Spleen (tissue), 11 donors: ENCODE data around the gene MED27. TPM values are rescaled to one million over a fixed set of nuclear protein-coding genes. Genes with fewer than 3 reads are reported as not detected.

Experiments
- DNase-seq: peaks from one replicate; pipeline ENCODE4 v3.0.0-alpha.2; 2020
- H3K27ac ChIP-seq, 8 donors: fragments of 200-600 bp; sonication (generic) in 7 of 8; 1 replicate in 4 of 8; 2 replicates in 4 of 8; pipeline versions ENCODE4 v1.5.0 to v1.8.0; 2016 to 2021; ENCODE audit warnings: inconsistent platforms in 4 of 8, mild to moderate bottlenecking in 4 of 8, moderate library complexity in 1 of 8
- H3K27me3 ChIP-seq, 7 donors: fragments of 200-600 bp; sonication (generic) in 6 of 7; replicated peaks in 1 of 7; 1 replicate in 4 of 7; 2 replicates in 3 of 7; pipeline versions ENCODE4 v1.5.0 to v1.8.0; 2016 to 2021; ENCODE audit warnings: inconsistent platforms in 3 of 7, mild to moderate bottlenecking in 1 of 7
- H3K36me3 ChIP-seq, 6 donors: fragments of 200-600 bp; sonication (generic) in 5 of 6; 1 replicate in 4 of 6; 2 replicates in 2 of 6; pipeline versions ENCODE4 v1.5.0 to v1.8.0; 2016 to 2021; ENCODE audit warnings: inconsistent platforms in 2 of 6
- H3K4me1 ChIP-seq, 6 donors: fragments of 200-600 bp; sonication (generic) in 5 of 6; 1 replicate in 3 of 6; 2 replicates in 3 of 6; pipeline versions ENCODE4 v1.5.0 to v1.8.0; 2016 to 2021; ENCODE audit warnings: inconsistent platforms in 3 of 6
- H3K4me3 ChIP-seq, 8 donors: fragments of 200-600 bp; sonication (generic) in 7 of 8; 1 replicate in 4 of 8; 2 replicates in 4 of 8; pipeline versions ENCODE4 v1.5.0 to v1.8.0; 2016 to 2021; ENCODE audit warnings: inconsistent platforms in 4 of 8, mild to moderate bottlenecking in 4 of 8, moderate library complexity in 2 of 8
- H3K9me3 ChIP-seq, 8 donors: fragments of 200-600 bp; sonication (generic) in 7 of 8; 1 replicate in 4 of 8; 2 replicates in 4 of 8; pipeline versions ENCODE4 v1.5.0 to v1.8.0; 2016 to 2021; ENCODE audit warnings: inconsistent platforms in 4 of 8
- CTCF ChIP-seq, 11 experiments: fragments of 200-600 bp in 7 of 11; fragments of 450-650 bp in 4 of 11; sonication (generic) in 4 of 11; IDR thresholded peaks in 8 of 11; conservative IDR thresholded peaks in 3 of 11; 1 replicate in 7 of 11; 2 replicates in 4 of 11; pipeline versions ENCODE4 v1.4.0 to v1.8.0; 2016 to 2021; ENCODE audit warnings: antibody characterized with exemption in 11 of 11, inconsistent platforms in 4 of 11, mild to moderate bottlenecking in 1 of 11
- POLR2A ChIP-seq, 3 donors: fragments of 450-650 bp; IDR thresholded peaks; one replicate each; pipeline ENCODE4 v1.5.1; 2017; ENCODE audit warnings: antibody characterized with exemption in 3 of 3, mild to moderate bottlenecking in 1 of 3
- POLR2AphosphoS5 ChIP-seq, 3 donors: sonication (generic); formaldehyde crosslinking; IDR thresholded peaks; one replicate each; pipeline ENCODE4 v1.5.1; 2017; ENCODE audit warnings: antibody characterized with exemption in 3 of 3
- WGBS, 5 donors: extraction: QIAGEN DNeasy Blood & Tissue Kit in 3 of 5; methylation state at CpG; one replicate each; pipeline versions ENCODE4 v1.1.5 to v1.1.7; 2013 to 2018; 5-methylcytosine and 5-hydroxymethylcytosine counted together
- intact Hi-C: fragments of 100-400 bp; cut with DNase I; formaldehyde crosslinking; loops from one replicate; pipeline ENCODE4 v1.15.0; 2023; ENCODE audit warnings: low total_unique reads
- polyA plus RNA-seq, 3 donors: library from polyadenylated mRNA; stranded (reverse); fragments of 200-250 nt; gene quantifications; one replicate each; pipeline ENCODE4 v1.2.1, GENCODE V29; 2013
- total RNA-seq, 7 donors: library from RNA; depleted of rRNA in 3 of 7; stranded (reverse); fragments of >200 nt in 3 of 7; fragmentation: NEBNext Ultra II Directional in 4 of 7; extraction: Animal tissue kit (Norgen Biotek cat#: 25700) in 4 of 7; gene quantifications; one replicate each; pipeline versions ENCODE4 v1.1.0 to v1.2.1, GENCODE V29; 2016 to 2021
- donor health status: healthy with polysubstance abuse.
- donor health status: DM: no; HTN: no; CAD: no; lungs with moderate emphysema.
- donor health status: DM: no; HTN: no; CAD: no.
- donor health status: Bipolar disorder and iron deficiency.
- donor health status: healthy.
- donor health status: DM: no; HTN: no; CAD: no.
- donor health status: DM: yes; HTN: yes; CAD: no.

Gene MED27
- total and polyA plus RNA-seq, 10 donors = 13.1 to 22.4 (median 16.0) TPM

DNA sequence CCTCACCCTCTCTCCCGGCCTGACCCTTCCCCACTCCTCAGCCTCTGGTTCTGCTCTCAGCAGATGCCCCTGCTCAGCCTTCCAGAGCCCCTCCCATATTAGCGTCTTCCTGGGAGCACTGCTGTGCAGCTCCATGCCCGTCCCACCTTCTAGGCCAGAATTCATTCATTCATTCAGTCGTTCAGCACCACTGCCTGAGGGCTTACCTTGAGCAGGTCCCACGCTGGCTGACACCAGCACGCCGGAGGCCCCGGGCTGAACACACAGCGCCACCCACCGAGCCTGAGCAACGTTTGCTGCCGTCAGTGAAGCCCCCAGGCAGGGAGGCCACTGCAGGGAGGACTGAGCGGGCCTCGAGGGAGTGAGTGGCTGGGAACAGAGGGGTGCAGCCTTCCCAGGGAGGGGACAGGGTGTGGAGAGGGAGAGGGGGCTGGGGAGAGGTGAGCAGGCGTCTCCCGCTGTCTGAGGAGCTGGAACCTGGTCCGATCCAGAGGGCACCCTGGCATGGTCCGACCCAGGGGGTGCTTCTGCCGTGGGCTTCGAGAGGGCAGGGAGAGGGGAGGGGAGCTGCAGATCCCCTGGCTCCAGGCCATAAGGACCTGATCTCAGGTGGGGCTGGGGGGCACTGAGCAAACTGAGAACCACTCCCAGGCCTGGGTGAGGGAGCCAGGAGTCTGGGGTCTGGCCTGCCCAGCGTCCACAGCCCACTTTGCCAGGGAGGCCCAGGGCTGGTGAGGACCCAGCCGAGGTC, 241.0 kb downstream of the MED27 start:
- H3K4me1 ChIP-seq = no peaks in the 10 kb centered on the region
- no peak for DNase-seq
- peaks cover 0 to 16% (median 12%) of the 10 kb centered on the region in 8 donors for H3K9me3 ChIP-seq
- no peak for TF ChIP-seq POLR2A (IDR thresholded peaks at IDR 0.05)
- no peak for TF ChIP-seq POLR2AphosphoS5 (IDR thresholded peaks at IDR 0.05)
- TF ChIP-seq CTCF (IDR thresholded peaks at IDR 0.05 in 8 of 11, conservative IDR thresholded peaks at IDR 0.05 in 3 of 11) = no peak
- WGBS, 5 donors = 58 to 80% (median 60%) methylated on average over 19 to 22 of the region's 22 CpGs
- no peak overlapping the region for H3K4me3 ChIP-seq
- no peaks in the 10 kb centered on the region for H3K36me3 ChIP-seq
- intact Hi-C loops = no loop called here
- H3K27ac ChIP-seq = peak overlapping the region in 3 of 8 donors; percentile 22 to 59 (median 25)
- H3K27me3 ChIP-seq = peaks cover 0 to 92% (median 8%) of the 10 kb centered on the region in 7 donors

GRCh38 chr9:131837836-131838235, 241.8 kb downstream of the MED27 start:
- H3K4me3 ChIP-seq = no peak overlapping the region
- no peaks in the 10 kb centered on the region for H3K4me1 ChIP-seq
- no peak for TF ChIP-seq CTCF (IDR thresholded peaks at IDR 0.05 in 8 of 11, conservative IDR thresholded peaks at IDR 0.05 in 3 of 11)
- no peak for TF ChIP-seq POLR2AphosphoS5 (IDR thresholded peaks at IDR 0.05)
- TF ChIP-seq POLR2A (IDR thresholded peaks at IDR 0.05) = no peak
- no peaks in the 10 kb centered on the region for H3K36me3 ChIP-seq
- intact Hi-C loops = no loop called here
- peaks cover 0 to 25% (median 18%) of the 10 kb centered on the region in 8 donors for H3K9me3 ChIP-seq
- H3K27me3 ChIP-seq = peaks cover 0 to 91% (median 8%) of the 10 kb centered on the region in 7 donors
- H3K27ac ChIP-seq = no peak overlapping the region
- WGBS, 5 donors = 37 to 50% (median 47%) methylated on average over 8 to 10 of the region's 10 CpGs
- no peak for DNase-seq

- Histone ChIP-seq H3K4me1 (no peaks in the 10 kb centered on the region), H3K27me3 (peaks cover 0 to 90% (median 8%) of the 10 kb centered on the region in 7 donors), H3K27ac (no peak overlapping the region), H3K9me3 (peaks cover 0 to 25% (median 18%) of the 10 kb centered on the region in 8 donors), H3K36me3 (no peaks in the 10 kb centered on the region), H3K4me3 (no peak overlapping the region)
- intact Hi-C loops = no loop called here
- TF ChIP-seq CTCF (IDR thresholded peaks at IDR 0.05 in 8 of 11, conservative IDR thresholded peaks at IDR 0.05 in 3 of 11) (no peak), POLR2AphosphoS5 (IDR thresholded peaks at IDR 0.05) (no peak), POLR2A (IDR thresholded peaks at IDR 0.05) (no peak)
- WGBS, 5 donors = 47 to 62% (median 54%) methylated on average over 8 to 10 of the region's 10 CpGs
- DNase-seq = no peak
Observed at GRCh38 chr9:131837316-131837715, 242.4 kb downstream of the MED27 start.

GRCh38 chr9:131836607-131837315, 242.9 kb downstream of the MED27 start:
- peaks cover 0 to 25% (median 18%) of the 10 kb centered on the region in 8 donors for H3K9me3 ChIP-seq
- H3K27ac ChIP-seq = no peak overlapping the region
- TF ChIP-seq POLR2AphosphoS5 (IDR thresholded peaks at IDR 0.05) (no peak), CTCF (IDR thresholded peaks at IDR 0.05 in 8 of 11, conservative IDR thresholded peaks at IDR 0.05 in 3 of 11) (no peak), POLR2A (IDR thresholded peaks at IDR 0.05) (no peak)
- no peak for DNase-seq
- WGBS, 5 donors = 86 to 89% (median 87%) methylated on average over 15 to 17 of the region's 17 CpGs
- intact Hi-C loops = no loop called here
- H3K4me3 ChIP-seq = no peak overlapping the region
- peaks cover 0 to 90% (median 8%) of the 10 kb centered on the region in 7 donors for H3K27me3 ChIP-seq
- no peaks in the 10 kb centered on the region for H3K4me1 ChIP-seq
- no peaks in the 10 kb centered on the region for H3K36me3 ChIP-seq
